Fibroblast of skin of right biceps (primary cell): ENCODE data around the gene CPSF3.
A peak's percentile ranks its signal among the peaks of the same experiment; 100 is the strongest.
"Not testable (repeated sequence)": the region's sequence is repeated elsewhere in the genome, so short reads cannot be mapped to it uniquely, and the experiment has no call there.

ENCODE experiments used
- DNase-seq: peaks from one replicate; pipeline ENCODE4 v3.0.0-alpha.2; 2013

The CPSF3 gene

GRCh38 chr2:9397201-9397600, 26.3 kb upstream of the CPSF3 start:
- DNase-seq: no peak

- not testable (repeated sequence) for DNase-seq
Observed at GRCh38 chr2:9398251-9398650, 25.2 kb upstream of the CPSF3 start.

- no peak for DNase-seq
Observed at GRCh38 chr2:9398881-9399780, 24.3 kb upstream of the CPSF3 start.

- DNase-seq: no peak
Observed at GRCh38 chr2:9400268-9401058, 23.0 kb upstream of the CPSF3 start.

GRCh38 chr2:9401059-9401547, 22.4 kb upstream of the CPSF3 start:
- no peak for DNase-seq

GRCh38 chr2:9401646-9402371, 21.6 kb upstream of the CPSF3 start:
- DNase-seq: no peak

GRCh38 chr2:9403924-9404323, 19.5 kb upstream of the CPSF3 start:
- DNase-seq: peak; percentile 24

GRCh38 chr2:9404451-9404850, 19.0 kb upstream of the CPSF3 start:
- DNase-seq: no peak

GRCh38 chr2:9405636-9406035, 17.8 kb upstream of the CPSF3 start:
- peak; percentile 17 for DNase-seq

- DNase-seq: no peak
Observed at GRCh38 chr2:9406529-9407362, 16.7 kb upstream of the CPSF3 start.

GRCh38 chr2:9407363-9407811, 16.1 kb upstream of the CPSF3 start:
- DNase-seq: no peak

- no peak for DNase-seq
Observed at GRCh38 chr2:9408641-9409151, 14.8 kb upstream of the CPSF3 start.

- no peak for DNase-seq
Observed at GRCh38 chr2:9410108-9410507, 13.3 kb upstream of the CPSF3 start.

- no peak for DNase-seq
Observed at GRCh38 chr2:9412781-9413180, 10.7 kb upstream of the CPSF3 start.

- peak; percentile 22 for DNase-seq
Observed at GRCh38 chr2:9415516-9416169, 7.8 kb upstream of the CPSF3 start.

GRCh38 chr2:9416267-9416961, 7.0 kb upstream of the CPSF3 start:
- no peak for DNase-seq

- DNase-seq: no peak
Observed at GRCh38 chr2:9416962-9417316, 6.5 kb upstream of the CPSF3 start.

GRCh38 chr2:9417725-9418124, 5.7 kb upstream of the CPSF3 start:
- no peak for DNase-seq

GRCh38 chr2:9418746-9419145, 4.7 kb upstream of the CPSF3 start:
- no peak for DNase-seq

GRCh38 chr2:9419541-9419940, 3.9 kb upstream of the CPSF3 start:
- no peak for DNase-seq

GRCh38 chr2:9420495-9420894, 3.0 kb upstream of the CPSF3 start:
- DNase-seq: no peak
